Measurements from ENCODE around the gene B3GALNT1. TPM values are rescaled to one million over a fixed set of nuclear protein-coding genes. Genes with fewer than 3 reads are reported as not detected.

The B3GALNT1 gene
- total and polyA plus RNA-seq, 4 donors = 4.6 to 24.0 (median 15.3) TPM

GRCh38 chr3:161067335-161067734 is 37.8 kb downstream of the B3GALNT1 start:
- 85 to 87% methylated on average over 1 of the region's 1 CpG for WGBS, 2 donors
- peaks cover 0 to 7% (median 0%) of the 10 kb centered on the region in 5 donors for H3K4me1 ChIP-seq (ENCODE audit: control insufficient read depth in 5 of 5, insufficient read depth in 5 of 5, low read length in 5 of 5)
- no peaks in the 10 kb centered on the region for H3K36me3 ChIP-seq (ENCODE audit: control insufficient read depth in 4 of 4, insufficient read depth in 4 of 4, low read length in 4 of 4)
- no peaks in the 10 kb centered on the region for H3K27me3 ChIP-seq (ENCODE audit: control insufficient read depth in 3 of 3, insufficient read depth in 3 of 3, low read length in 2 of 3)
- DNase-seq (no peak), ATAC-seq (ENCODE audit: insufficient read depth, low FRiP score) (no peak)
- H3K9ac ChIP-seq (ENCODE audit: insufficient read depth in 1 of 2, low read length in 2 of 2) = no peak overlapping the region
- no peak overlapping the region for H3K4me3 ChIP-seq
- H3K9me3 ChIP-seq (ENCODE audit: control insufficient read depth in 4 of 4, insufficient read depth in 3 of 4, low read length in 3 of 4) = no peaks in the 10 kb centered on the region
- TF ChIP-seq CTCF (IDR thresholded peaks at IDR 0.05; ENCODE audit: control extremely low read depth, extremely low read depth) = no peak
- no peak overlapping the region for H3K27ac ChIP-seq (ENCODE audit: low read depth in 1 of 2, low read length in 1 of 2)

- DNase-seq (no peak), ATAC-seq (ENCODE audit: insufficient read depth, low FRiP score) (no peak)
- H3K9me3 ChIP-seq (ENCODE audit: control insufficient read depth in 4 of 4, insufficient read depth in 3 of 4, low read length in 3 of 4) = no peaks in the 10 kb centered on the region
- H3K27me3 ChIP-seq (ENCODE audit: control insufficient read depth in 3 of 3, insufficient read depth in 3 of 3, low read length in 2 of 3) = no peaks in the 10 kb centered on the region
- H3K4me3 ChIP-seq = no peak overlapping the region
- no peak overlapping the region for H3K27ac ChIP-seq (ENCODE audit: low read depth in 1 of 2, low read length in 1 of 2)
- H3K9ac ChIP-seq (ENCODE audit: insufficient read depth in 1 of 2, low read length in 2 of 2) = no peak overlapping the region
- no peak for TF ChIP-seq CTCF (IDR thresholded peaks at IDR 0.05; ENCODE audit: control extremely low read depth, extremely low read depth)
- H3K4me1 ChIP-seq (ENCODE audit: control insufficient read depth in 5 of 5, insufficient read depth in 5 of 5, low read length in 5 of 5) = peaks cover 0 to 7% (median 0%) of the 10 kb centered on the region in 5 donors
- 58 to 89% methylated on average over 3 of the region's 3 CpGs for WGBS, 2 donors
- no peaks in the 10 kb centered on the region for H3K36me3 ChIP-seq (ENCODE audit: control insufficient read depth in 4 of 4, insufficient read depth in 4 of 4, low read length in 4 of 4)
These were observed 38.2 kb downstream of the B3GALNT1 start for GRCh38 chr3:161066930-161067329.

GRCh38 chr3:161064413-161064812 is 40.7 kb downstream of the B3GALNT1 start:
- Histone ChIP-seq H3K27ac (ENCODE audit: low read depth in 1 of 2, low read length in 1 of 2) (no peak overlapping the region), H3K27me3 (ENCODE audit: control insufficient read depth in 3 of 3, insufficient read depth in 3 of 3, low read length in 2 of 3) (no peaks in the 10 kb centered on the region), H3K4me1 (ENCODE audit: control insufficient read depth in 5 of 5, insufficient read depth in 5 of 5, low read length in 5 of 5) (peaks cover 0 to 4% (median 0%) of the 10 kb centered on the region in 5 donors), H3K4me3 (no peak overlapping the region), H3K36me3 (ENCODE audit: control insufficient read depth in 4 of 4, insufficient read depth in 4 of 4, low read length in 4 of 4) (no peaks in the 10 kb centered on the region), H3K9me3 (ENCODE audit: control insufficient read depth in 4 of 4, insufficient read depth in 3 of 4, low read length in 3 of 4) (no peaks in the 10 kb centered on the region), H3K9ac (ENCODE audit: insufficient read depth in 1 of 2, low read length in 2 of 2) (no peak overlapping the region)
- WGBS, 2 donors = 86 to 90% methylated on average over 5 of the region's 5 CpGs
- no peak for ATAC-seq (ENCODE audit: insufficient read depth, low FRiP score)
- no peak for DNase-seq
- no peak for TF ChIP-seq CTCF (IDR thresholded peaks at IDR 0.05; ENCODE audit: control extremely low read depth, extremely low read depth)
